ENCODE measurements around the gene GSE1.

GRCh38 chr16:85598141-85598540, 15.0 kb upstream of the GSE1 start:
- no peak for TF ChIP-seq CTCF (IDR thresholded peaks at IDR 0.05; ENCODE audit: low read depth, low read length, poor library complexity, severe bottlenecking)
- TF ChIP-seq EZH2phosphoT487 (IDR thresholded peaks at IDR 0.05; ENCODE audit: borderline replicate concordance, low read length), result no peak

Measured in DOHH2 (cell line).